ENCODE results near the gene RUFY1.

RUFY1 gene

GRCh38 chr5:179605026-179605833 is 54.9 kb downstream of the RUFY1 start:
- no peak for DNase-seq

DNA sequence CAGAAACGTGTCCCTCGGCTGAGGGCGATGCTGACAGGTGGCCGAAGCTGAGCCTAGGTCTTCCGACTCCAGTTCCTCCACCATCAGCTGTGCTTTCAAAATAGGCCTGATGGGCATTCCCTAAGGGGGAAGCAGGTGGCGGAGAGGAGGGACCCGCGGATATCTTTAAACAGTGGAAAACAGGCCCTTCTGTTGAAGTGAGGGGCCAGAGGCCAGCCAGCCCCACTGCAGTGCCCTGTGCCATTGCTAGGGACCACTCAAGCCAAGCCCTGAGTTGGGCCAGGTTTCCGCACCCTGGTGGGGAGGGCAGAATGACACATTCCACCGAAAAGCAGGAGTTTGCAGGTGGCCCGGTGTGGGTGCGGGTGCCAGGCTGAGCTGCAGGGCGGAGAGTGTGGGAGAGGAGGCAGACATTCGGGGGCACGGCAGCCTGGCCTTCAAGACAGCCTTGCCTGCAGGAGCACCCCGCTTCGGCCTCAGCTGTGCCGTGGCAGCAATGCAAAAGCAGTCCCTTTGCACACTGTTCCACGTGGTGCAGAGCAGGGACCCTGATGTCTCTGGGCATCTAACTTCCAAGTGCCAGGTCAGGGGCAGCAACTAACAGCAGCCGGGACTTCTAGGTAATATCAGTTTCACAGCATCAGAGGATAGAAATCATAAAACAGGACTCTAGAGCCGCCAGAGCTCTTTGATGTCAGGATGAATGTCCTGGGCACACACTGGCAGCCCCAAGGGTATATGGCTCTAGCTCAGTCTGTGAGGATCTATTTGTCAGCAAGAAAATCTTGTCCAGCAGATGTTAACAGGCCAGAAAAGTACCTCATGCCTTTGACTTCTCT is 55.9 kb downstream of the RUFY1 start:
- no peak for DNase-seq

DNA sequence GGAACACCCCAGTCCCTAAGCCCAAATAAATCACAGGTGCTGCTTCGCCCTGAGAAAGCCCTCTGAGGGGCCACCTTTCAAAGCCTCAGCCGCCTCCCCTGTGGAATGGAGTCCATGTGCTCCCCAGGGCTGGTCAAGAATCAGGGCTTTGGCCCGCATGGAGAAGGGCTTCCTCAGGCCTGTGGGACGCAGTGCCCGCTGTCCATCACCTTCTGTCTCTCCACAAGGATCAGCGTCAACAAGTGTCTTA is 56.5 kb downstream of the RUFY1 start:
- no peak for DNase-seq

DNA sequence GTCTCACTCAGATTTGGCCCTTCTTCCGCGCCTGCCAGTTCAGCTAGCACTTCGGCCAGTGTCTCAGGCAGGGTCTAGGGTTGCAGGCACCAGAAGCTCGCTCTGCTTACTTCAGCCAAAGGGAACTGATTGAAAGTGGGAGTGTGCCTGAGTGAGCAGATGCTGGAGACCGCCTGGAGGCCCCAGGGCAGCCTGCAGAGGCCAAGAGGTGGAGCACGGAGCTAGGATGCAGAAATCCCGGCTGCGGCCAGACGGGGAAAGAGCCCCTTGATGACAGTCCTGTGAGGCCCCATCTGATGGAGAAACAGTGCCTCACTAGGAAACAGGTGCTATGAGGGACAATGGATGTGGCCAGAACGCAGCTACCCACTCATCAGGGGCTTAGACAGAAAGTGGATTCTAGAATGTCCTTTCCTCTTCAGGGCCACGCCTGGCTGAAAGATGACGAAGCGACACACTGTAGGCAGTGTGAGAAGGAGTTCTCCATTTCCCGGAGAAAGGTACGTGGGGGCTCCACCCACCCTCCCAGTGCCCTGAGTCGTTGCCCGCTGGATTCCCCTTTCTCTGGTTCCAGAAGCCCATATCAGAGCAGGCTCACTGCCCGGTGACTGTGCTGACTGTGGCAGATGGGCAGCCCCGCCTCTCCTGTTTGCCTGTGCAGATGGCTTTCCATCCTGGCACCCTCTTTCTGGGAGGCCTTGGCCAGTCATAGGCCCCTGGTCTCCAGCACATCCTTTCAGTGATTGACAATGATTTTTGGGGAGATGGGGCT is 57.0 kb downstream of the RUFY1 start:
- DNase-seq: no peak

DNA sequence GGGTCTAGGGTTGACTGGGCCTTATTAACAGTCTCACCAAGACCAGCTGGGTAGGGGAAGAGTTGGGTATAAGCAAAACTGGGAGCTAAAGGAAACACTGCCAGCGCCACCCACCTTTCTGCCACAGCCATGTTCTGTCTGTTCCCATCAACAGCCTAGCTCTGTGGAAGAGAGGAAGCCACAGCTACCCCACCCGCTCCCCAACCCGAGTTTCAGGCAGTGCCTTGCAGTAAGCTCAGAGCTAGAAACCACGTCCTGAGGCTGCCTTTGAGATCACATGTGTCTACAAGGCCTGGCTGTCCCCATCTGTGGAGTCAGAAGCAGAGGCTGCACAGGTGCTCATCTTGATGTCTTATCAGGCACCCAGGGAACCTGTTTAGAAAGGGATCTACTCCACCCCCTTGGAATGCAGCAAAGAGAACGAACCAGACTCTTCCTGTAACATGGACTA is 57.8 kb downstream of the RUFY1 start:
- DNase-seq: no peak

DNA sequence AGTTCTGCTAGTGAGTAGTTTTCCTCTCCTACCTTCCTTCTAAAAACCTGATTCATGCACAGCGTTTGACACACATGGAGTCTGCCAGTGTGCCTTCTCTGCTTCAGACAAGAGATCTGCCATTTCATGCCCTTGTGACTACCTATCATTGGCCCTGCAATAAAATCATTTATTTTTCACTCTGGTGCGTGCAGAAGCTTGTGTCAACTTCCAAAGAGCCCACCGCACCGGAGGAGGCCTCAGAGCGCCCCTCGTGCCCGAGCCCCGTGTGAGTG is 59.4 kb downstream of the RUFY1 start:
- DNase-seq: no peak

DNA sequence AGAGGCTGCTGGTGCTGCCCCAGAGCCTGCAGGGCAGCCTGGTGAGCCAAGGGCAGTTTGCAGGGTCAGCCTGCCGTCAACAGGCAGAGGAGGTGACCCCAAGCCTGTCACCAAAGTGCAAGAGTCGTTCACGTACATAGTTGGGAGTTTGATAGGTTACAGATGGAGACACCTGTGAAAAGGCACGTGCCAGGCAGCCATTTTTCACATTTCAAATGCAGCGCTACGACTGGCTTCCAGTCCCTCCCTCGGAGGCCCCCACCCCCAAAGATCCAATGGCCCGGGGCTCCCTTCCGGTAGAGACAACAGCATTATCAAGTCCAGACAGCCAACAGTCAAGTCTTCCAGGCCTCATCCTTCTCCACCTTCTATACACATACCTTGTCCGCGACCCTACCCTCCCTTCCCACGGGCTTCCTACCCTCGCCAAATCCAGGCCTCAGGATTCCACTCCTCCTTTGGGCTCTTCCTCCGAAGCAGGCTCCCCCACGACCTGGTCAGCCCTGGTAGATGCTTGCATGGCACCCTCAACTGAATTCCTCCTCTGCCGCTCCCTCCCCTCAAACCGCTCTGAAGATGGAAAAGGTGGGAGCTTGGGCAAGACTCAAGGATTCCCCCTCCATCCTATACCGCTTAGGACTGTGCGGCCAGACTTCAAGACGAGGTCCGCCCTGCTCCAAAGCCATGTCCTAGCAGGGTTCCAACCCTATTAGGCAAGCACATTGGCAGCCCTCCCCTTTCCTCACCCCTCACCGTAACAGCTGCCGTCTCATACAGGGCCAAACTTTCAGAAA is 60.0 kb downstream of the RUFY1 start:
- DNase-seq: no peak

GRCh38 chr5:179610903-179611265 is 60.5 kb downstream of the RUFY1 start:
- DNase-seq: no peak

GRCh38 chr5:179612577-179613459 is 62.5 kb downstream of the RUFY1 start:
- DNase-seq: peak; percentile 36

- DNase-seq: no peak
Observed at GRCh38 chr5:179613460-179614071, 63.2 kb downstream of the RUFY1 start.

DNA sequence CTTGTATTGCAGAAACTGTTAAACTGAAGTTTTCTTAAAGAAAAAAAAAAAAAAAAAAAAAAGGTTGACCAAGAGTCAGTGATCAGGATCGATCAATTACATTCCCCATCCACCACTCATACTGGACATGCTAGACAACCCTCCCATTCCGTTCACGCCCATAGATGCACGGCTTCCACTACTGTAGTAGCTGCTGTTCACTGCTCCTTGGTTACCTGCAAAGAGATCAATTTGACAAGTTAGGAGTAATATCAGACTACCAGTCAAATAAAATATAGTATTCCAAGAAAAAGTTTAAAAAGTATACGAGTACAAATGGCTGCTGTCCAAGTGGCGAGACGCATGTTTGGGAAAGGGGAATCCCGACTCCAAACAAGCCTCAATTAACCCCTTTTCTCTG is 64.4 kb downstream of the RUFY1 start:
- DNase-seq: no peak

DNA sequence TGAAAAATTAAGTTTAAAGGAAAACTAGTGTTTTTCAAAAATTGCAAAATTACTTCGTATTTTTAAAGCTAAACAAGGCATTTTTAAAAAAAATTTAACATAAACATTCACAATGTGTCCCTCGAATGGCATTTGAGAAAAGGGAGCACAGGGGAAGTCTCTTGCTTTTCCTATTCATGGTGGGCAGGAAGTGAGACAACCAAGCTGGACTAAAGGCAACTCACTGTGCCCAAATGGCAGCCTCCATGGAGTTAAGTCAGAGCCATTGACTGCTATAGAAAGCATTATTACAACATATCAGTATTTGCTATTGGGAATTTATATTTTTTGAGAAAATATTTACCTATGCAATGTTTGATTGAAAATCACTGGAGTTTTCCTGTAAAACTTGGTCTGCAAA is 64.8 kb downstream of the RUFY1 start:
- DNase-seq: no peak

DNA sequence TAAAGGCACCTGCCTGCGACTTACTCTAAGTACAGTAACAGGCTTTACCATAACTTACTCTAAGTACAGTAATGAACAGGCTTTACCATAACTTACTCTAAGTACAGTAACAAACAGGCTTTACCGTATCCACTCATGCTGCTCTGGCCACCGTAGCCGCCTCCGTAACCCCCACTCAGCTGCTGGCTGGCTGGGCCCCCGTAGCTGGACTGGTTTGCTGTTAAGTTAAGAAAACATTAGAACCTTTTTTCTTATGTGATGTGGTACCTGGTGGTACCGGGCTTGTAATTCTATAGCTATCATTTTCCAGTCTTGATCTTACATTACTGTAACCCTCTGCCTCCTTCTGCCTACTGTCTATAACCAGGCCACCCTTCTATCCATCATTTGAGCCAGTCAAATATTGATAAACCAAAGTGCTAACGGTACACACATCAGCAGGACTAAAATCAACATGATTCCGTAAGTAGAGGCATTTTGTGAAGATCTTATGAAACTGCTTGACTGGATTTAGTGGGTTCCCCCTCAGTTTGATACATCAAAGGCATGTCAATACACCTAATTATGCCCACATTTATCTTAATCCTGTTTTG is 65.7 kb downstream of the RUFY1 start:
- DNase-seq: no peak

DNA sequence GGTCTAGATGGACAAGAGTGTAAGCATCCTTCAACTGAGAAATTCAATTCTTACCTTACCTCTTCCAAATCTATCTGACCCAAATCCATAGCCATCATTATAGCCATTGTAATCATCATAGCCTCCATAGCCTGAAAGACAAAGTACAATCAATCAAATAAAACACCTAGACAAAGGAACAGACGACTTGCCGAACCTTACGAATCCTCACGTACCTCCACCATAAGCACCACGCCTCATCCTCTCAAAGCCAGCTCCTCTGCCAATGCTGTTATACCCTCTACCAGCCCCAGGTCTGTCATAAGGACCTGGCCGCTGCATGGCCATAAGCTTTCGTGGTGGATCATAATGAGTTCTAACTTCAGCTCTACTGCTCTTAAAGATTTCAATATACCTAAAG is 67.6 kb downstream of the RUFY1 start:
- DNase-seq: no peak

GRCh38 chr5:179618923-179619554 is 68.7 kb downstream of the RUFY1 start:
- DNase-seq: no peak

DNA sequence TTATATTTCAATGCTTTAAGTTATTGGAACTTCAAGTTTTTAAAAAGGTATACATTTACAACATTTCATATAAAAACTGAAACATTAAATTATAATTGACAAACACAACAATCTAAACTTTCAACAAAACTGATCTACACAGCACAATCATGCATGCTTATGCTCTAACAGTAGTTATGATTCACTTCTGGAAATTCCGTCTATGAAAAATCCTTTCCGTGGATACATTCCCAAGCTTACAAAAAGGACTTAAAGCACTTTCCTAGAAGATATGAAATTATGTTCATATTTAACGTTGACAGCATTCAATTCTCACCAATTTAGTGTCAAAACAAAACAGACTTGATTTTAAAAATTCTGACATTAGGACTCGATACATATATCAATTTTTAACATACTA is 69.4 kb downstream of the RUFY1 start:
- no peak for DNase-seq

- no peak for DNase-seq
Observed at GRCh38 chr5:179620293-179620692, 69.9 kb downstream of the RUFY1 start.

GRCh38 chr5:179620703-179621350 is 70.5 kb downstream of the RUFY1 start:
- DNase-seq: no peak

DNA sequence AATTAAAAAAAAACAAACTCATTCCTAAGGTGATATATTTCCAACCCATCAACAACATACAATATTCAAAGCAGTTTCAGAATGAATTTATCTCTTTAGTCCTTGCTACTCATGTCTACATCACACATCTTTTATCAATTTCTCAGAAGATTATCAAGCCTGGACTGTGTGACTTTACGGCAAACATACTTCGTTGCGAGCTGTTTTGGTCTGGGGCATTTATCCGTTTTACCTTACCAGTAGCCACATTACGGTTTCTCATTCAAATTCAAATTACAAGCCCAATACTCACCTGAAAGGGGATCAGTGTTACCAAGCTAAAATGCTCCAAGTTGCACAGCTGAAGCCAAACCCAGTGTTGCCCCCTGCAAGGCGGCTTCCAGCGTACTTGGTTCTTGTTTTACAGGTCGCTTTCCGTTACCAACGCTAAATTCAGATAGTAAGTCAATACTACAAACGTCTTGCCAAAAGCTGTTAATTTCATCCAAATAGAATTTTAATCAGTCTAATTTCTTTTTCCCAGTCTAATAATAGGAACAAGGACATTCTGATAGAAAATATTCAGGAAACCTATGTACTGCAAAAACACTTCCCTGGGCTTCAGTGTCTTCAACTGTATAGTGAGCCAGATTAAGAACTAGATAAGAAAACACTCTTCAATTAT is 71.3 kb downstream of the RUFY1 start:
- DNase-seq: no peak
